A549 treated with ZK216348 at 1 μM for 4 hours (cell line): ENCODE results near the gene MYOM1. TPM values are rescaled to one million over a fixed set of nuclear protein-coding genes. Genes with fewer than 3 reads are reported as not detected.

Source experiments
- total RNA-seq: library from RNA; stranded (reverse); fragments of 200-300 nt; extraction: Qiagen RNA extraction; gene quantifications from 5 replicates; pipeline ENCODE4 v1.2.3, GENCODE V29; 2022; ENCODE audit warnings: low read depth

MYOM1 gene
- 0.07 to 0.28 TPM (median 0.12 TPM) in 5 replicates for total RNA-seq

DNA sequence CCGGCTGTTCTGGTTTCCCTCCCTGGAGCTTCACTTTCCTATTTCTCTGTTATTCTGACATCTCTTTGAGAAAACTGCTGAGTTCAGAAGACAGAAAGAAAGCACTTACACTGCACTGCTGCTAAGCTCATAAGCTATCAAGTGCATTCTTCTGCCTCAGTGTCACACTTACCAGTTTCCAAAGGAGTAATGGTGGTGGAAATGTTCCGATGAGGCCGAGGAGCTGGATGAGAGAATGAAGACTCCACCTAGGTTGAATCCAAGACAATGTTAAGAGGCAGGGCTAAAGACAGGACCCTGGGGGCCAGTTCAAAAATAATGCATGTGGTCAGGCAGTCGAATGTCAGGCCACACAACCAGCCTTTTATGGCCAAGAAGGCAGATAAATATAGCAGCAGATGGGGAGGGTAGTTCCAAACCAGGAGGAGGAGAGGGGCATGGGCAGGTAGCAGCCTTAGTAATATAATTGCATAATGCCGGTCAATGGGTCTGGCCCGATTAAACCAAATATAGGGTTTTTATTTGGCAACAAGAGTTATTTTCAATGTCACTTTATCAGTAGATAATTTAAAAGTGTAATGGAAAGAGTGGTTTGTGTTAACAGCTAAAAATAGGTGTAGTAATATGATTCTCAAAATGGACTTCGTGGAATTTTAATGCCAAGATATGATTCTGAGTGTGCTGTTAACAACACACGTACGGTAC is at the start of gene MYOM1:
Gene MYOM1 (minus strand): TSS at position 338 of the 705 bp plus-strand sequence. CDS start 4,745 bp downstream, outside the sequence.

DNA sequence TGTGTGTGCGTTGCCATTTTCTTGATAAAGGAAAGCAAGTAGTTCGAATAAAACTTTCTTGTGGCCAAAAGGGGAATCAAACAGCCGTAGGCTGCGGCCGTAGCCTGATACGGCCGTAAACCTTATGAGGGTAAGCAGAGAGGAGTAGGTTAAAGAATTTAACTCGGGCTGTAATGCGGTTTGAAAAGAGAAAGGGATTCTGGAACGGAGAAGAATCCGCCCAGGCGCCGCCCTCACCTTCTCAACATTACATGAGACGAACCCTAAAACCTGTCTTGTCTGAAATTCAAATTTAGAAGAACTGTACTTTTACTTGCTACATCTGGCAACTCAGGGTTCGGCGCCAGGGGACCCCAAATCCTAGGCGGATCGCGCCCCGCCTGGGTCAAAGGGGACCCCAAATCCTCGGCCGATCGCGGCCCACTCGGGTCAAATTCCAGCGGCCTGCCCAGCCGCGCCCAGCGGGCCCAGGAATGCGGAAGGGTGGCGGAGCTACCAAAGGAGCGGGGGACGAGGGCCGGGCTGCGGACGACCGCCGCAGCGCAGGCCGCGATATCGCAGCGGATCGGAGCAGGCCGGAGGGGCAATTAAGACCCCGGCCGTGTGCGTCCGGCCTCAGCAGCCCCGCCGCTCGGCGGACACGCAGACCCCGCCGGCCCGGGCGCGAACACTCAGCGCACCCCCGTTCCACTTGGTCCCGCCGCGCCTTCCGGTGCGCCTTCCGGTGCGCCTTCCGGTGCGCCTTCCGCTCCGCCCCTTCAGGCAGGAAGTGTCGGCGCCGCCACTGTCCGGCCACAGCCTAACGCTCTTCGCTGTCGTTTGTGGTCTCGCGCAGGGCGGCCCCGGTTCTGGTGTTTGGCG is 41.8 kb upstream of the MYOM1 start, which contains the start of gene MYL12B:
Gene MYL12B (plus strand): TSS at position 761 of the 861 bp plus-strand sequence. CDS start 10,766 bp downstream, outside the sequence.

DNA sequence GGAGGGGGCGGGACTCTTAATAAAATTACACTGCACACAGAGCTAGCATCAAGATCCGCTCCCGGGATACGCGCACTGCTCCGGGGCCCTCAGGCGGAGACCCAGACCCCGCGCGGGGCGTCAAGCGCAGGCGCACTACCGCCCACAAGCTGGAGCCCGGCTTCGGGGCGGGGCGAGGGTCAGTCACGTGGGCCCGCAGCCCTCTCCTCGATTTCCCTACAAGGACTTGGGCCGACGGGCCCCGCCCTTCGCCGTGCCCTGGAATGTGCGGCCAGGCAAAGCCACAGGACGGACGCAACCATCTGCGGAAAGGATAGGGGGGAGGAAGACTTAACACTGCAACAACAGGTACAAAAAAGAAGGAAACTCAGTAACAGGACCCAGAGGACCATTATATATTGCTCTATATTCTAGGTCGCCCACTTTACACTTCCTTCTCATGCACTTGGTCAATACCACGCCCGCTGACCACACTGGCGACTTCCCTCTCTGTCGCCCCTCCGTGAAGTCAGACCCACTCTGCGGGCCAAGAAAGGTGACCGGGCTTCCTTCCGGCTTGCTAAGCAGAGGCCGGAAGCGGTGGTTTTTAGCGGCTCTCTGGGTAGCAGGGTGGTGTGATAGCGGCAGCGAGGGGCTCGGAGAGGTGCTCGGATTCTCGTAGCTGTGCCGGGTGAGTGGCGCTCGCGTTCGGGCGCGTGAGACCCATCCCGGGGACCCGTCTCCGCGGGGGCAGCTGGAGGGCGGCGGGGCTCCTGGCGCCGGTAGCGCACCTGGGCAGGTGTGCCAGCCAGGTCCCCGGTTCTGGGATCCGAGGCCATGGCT is 27.7 kb upstream of the MYOM1 start, which contains the start of gene MYL12A:
Gene MYL12A (plus strand): TSS at position 562 of the 822 bp plus-strand sequence. CDS start 5,447 bp downstream, outside the sequence.

Other genes with a start within 250 kb of the MYOM1 start
- 13.6 to 21.5 TPM (median 19.2 TPM) in 5 replicates for gene LPIN2, start 206.8 kb downstream of the MYOM1 start, total RNA-seq
- 261 to 397 TPM (median 307 TPM) in 5 replicates for gene MYL12A, start 27.8 kb upstream of the MYOM1 start, total RNA-seq
- gene MYL12B, start 42.2 kb upstream of the MYOM1 start, total RNA-seq, result 375 to 441 TPM (median 388 TPM) in 5 replicates
- 102 to 144 TPM (median 132 TPM) in 5 replicates for gene TGIF1, start 230.2 kb upstream of the MYOM1 start, total RNA-seq